OCI-LY3 (cell line): Measurements from ENCODE around the gene CCSER2.

Experiments
- CTCF ChIP-seq: fragments of 200-600, 300-600 bp; sonication (generic); IDR thresholded peaks from 2 replicates; pipeline ENCODE4 v1.5.1; 2014; ENCODE audit warnings: antibody characterized with exemption, low read length, low read depth
- EZH2phosphoT487 ChIP-seq: fragments of 200-600 bp; shearing (Covaris generic); IDR thresholded peaks from 2 replicates; pipeline ENCODE4 v1.6.1; 2018; ENCODE audit warnings: antibody characterized with exemption, mixed run types, low read depth

DNA sequence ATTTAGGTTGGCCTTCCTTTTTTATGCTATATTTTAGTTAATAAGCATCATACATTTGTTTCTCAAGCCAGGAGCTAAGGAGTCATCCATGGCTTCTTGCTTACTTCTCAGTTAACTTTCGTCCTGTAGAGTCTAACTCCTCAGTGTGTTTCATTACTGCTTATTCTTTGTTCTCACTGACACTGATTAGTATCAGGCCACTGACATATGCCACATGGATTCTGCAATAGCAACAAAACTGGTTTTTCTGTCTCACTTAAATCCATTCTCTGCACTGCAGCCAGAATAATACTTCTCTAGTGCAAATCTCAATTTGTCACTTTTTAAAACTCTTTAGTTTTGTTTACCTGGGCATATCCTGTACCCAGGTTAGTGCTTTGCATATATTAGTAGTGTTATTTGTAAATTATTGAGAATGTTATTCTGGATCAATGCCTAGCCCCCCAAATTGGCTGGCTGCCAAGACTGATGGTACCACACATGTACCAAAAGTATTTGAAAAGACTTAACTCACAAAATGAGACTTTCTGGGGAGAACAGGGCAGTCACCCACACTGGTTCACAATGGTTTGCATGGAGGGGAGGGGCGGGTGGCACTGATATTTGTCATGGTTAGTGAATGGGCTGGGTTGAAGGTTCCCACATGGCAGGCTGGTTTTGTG is 79.1 kb downstream of the CCSER2 start:
- TF ChIP-seq CTCF (no peak), EZH2phosphoT487 (no peak)
